ENCODE results near the gene GIMAP8.

- TF ChIP-seq, protein P1, sequence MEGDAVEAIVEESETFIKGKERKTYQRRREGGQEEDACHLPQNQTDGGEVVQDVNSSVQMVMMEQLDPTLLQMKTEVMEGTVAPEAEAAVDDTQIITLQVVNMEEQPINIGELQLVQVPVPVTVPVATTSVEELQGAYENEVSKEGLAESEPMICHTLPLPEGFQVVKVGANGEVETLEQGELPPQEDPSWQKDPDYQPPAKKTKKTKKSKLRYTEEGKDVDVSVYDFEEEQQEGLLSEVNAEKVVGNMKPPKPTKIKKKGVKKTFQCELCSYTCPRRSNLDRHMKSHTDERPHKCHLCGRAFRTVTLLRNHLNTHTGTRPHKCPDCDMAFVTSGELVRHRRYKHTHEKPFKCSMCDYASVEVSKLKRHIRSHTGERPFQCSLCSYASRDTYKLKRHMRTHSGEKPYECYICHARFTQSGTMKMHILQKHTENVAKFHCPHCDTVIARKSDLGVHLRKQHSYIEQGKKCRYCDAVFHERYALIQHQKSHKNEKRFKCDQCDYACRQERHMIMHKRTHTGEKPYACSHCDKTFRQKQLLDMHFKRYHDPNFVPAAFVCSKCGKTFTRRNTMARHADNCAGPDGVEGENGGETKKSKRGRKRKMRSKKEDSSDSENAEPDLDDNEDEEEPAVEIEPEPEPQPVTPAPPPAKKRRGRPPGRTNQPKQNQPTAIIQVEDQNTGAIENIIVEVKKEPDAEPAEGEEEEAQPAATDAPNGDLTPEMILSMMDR (IDR thresholded peaks at IDR 0.05): no peak
- no peak for TF ChIP-seq ZFX (IDR thresholded peaks at IDR 0.05; ENCODE audit: borderline replicate concordance)
Measured at GRCh38 chr7:150434240-150434639, 16.2 kb upstream of the GIMAP8 start.

All from 22Rv1 (cell line).